GM21619 (cell line): ENCODE data around the gene PGAM2.

Experiments used
- ATAC-seq: cut with Tn5 transposase; IDR thresholded peaks from one replicate; pipeline ENCODE4 v1.9.1; 2021; ENCODE audit not compliant: unreplicated experiment

PGAM2 gene

DNA sequence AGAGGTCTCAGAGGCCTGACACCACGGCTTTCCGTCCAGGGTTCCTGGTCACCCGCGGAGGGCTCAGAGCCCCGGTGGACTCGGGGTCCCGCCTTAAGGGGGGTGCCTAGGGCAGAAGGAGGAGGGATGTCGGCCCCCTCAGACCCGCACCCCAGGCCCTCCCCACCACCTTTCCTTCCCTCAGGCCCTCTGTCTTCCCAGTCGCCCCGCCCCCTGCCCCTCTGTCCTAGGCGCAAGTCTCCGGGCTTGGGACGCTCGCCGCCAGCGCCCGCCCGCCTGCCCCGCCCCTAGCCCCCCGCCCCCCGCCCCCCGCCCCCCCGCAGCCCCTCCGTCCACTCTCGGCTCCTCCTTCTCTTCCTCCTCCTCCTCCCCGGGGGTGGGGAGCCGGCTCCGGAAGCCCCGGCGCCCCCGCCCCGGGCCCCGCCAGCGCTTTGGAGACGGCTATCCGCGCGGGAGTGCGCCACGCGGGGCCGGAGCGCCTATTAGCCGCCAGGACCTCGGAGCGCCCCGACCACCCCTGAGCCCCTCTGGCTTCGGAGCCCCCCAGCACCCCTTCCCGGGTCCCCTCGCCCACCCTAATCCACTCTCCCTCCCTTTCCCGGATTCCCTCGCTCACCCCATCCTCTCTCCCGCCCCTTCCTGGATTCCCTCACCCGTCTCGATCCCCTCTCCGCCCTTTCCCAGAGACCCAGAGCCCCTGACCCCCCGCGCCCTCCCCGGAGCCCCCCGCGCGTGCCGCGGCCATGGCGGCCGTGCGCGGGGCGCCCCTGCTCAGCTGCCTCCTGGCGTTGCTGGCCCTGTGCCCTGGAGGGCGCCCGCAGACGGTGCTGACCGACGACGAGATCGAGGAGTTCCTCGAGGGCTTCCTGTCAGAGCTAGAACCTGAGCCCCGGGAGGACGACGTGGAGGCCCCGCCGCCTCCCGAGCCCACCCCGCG, 38.8 kb upstream of the PGAM2 start, which contains the start of gene AEBP1:
Gene AEBP1, plus strand, starts transcription at position 423 of the 937 bp plus-strand sequence. Its CDS starts 321 bp downstream, at position 744.
- ATAC-seq: no peak

DNA sequence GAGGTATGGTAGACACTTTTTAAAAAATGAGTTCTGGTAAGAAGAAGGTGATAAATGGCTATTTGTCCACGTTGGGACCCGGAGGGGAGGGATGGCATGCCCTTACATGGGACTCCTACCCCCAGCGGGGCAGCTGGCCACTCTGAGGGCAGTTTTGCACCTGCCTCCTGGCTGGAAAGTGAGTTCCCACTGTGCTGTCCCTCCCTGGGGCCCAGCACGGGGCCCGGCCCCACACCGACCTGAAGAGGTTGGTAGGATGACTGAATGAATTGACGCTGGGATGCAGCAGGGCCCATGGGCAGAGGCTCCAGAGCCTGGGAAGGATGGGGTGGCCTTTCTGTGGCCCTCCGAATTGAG, 38.2 kb upstream of the PGAM2 start:
- ATAC-seq: no peak

DNA sequence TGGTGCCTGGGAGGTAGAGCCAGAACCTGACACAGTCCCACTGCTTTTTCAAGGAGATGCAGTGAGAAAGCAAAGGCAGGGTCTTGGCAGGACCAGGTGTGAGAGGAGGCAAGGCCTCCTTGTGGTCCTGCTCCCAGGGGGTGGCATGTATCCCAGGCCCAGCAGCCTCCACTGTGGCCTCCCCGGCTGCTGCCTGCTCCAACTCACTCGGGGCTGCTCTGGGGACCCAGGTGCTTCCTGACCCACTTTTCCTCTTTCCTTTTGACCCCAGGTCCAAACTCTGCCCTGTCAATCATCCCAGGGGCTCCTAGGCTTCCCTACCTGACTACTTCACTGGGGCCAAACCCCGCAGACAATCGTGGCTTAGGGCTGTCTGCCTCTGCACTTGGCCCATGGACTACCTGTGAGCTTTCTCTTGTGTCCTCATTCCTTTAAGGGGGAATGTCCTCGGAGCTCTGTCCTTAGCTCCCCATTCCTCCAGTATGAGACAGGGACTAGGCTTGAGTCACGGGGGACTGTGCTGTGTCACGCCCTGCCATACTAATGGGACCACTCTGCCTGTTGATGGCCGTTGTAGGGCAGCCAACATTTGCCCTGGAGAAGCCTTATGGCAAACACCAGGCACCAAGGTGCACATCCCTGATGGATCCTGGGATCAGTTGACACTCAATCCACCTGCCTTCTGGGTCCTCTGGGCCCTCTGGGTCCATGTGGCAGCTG, 37.6 kb upstream of the PGAM2 start:
- no peak for ATAC-seq

DNA sequence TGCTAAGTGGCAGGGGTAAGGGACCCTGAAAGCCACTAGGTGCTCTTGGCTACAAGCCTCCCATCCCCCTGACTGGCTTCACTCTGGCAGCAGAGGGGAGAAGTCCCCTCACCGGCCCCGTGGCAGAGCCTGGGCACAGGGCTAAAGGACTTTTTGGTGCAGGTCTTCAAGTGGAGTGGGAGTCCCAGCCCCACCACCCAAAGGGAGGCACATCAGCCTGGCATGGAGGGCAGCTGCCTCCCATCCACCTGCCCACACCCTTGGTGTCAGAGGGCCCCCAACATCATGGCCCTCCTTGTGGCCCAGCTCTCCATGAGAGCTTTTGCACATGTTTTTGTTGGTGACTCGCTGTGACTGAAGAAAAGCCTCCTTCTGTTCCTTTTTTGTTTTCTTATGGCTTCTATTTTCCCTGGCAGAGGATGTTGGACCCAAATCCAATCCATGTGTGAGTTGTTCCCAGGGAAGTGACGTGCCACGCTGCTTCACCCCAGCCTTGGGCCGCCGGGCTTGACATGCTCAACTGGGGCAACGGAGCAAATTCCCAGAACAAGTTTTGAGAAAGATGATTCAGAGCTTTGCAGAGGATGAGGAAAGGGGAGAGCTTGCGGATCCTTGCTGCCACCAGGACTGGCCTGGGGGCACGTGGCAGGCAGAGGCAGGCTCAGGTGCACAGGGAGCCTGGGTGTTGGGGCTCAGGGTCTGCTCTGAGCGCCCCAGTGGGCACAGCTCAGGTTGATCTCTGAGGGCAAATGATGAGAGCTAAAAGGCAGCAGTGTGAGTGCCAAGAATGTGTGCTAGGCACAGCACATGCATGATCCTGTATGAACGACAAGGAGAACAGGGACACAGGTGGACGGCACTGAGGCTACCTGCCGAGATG, 36.8 kb upstream of the PGAM2 start:
- no peak for ATAC-seq

DNA sequence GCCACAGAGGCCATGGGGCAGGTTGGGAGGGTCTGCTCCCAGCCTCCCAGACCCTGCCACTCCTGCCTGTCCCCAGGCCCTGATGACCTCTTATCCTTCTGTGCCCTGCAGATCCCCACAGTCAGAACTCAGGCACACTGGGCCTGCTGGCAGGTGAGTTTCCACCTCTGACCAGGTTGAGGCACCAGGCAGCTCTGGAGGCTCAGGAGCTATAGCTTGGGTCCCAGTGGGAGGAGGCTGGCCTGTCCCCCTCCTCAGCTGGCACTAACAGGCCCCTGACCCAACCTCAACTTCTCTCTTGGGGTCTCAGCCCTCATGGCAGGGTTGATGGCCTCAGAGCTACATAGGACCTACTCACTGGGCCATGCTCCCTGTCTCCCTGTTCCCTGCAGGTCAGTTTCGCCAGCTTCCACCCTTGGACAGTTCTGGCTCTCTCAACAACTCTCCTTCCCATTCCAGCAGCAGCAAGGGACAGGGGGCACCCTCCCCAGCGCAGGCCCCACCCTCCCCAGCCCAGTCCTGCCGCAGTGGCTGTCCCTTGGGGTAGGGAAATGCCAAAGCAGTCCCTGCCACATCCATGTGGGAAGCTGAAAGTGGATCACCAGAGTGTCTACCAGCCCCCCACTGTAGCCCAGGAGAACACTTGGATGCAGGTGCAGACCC, 36.1 kb upstream of the PGAM2 start:
- no peak for ATAC-seq

DNA sequence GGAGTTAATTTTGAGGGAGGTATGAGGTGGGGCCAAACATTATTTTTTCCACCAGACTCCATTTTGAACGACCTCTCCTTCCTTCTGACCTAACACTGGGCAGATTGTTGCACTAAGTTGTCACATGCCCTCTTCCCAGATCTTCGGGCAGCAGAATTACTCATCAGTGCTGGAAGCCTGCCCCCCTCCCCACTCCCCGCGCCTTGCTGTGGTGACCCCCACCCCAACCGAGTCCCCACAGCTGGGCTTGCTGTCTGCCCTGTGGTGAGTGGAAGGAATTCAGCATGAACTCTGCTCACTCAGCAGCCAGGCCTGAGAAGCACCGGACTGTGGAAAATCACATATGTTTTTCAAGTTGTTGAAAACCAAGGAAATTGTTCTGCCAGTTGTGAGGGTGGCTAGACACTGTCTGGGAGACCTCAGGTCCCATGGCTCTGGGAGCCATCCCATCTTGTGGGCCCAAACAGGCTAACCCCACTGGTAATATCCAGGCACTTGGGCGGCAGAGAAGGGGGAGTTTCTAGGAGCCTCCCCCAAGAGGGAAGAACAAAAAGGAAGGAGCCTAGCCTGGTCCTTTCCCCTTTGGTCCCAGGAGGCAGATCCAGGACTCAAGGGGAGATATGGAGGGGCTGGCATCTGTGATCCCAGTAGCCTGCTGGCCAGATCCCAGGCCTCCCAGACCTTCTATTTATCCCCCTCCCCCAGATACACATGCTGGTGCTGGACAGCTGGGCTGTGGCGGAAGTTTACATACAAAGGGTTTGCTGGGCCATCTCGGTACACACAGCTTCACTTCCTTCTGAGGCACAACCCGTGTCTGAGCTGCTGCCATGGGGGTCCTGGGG, 35.3 kb upstream of the PGAM2 start:
- ATAC-seq: no peak

DNA sequence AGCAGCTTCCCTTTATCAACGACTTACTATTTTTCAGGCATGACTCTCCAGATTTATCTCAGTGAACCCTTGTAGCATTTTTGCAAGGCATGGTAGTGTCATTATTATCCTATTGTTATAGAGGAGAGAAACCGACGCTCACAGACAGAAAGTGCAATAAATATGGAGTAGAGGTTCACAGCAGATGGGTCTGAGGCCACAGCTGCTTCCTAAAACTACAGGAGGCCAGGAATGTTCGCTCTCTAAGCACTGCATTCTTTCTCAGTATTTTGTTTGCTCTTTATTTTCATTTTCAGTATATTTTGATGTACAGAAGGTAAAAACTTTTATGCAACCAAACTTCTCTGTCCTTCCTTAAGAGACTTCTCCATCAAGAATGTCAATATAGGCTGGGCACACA, 34.3 kb upstream of the PGAM2 start:
- ATAC-seq: no peak

DNA sequence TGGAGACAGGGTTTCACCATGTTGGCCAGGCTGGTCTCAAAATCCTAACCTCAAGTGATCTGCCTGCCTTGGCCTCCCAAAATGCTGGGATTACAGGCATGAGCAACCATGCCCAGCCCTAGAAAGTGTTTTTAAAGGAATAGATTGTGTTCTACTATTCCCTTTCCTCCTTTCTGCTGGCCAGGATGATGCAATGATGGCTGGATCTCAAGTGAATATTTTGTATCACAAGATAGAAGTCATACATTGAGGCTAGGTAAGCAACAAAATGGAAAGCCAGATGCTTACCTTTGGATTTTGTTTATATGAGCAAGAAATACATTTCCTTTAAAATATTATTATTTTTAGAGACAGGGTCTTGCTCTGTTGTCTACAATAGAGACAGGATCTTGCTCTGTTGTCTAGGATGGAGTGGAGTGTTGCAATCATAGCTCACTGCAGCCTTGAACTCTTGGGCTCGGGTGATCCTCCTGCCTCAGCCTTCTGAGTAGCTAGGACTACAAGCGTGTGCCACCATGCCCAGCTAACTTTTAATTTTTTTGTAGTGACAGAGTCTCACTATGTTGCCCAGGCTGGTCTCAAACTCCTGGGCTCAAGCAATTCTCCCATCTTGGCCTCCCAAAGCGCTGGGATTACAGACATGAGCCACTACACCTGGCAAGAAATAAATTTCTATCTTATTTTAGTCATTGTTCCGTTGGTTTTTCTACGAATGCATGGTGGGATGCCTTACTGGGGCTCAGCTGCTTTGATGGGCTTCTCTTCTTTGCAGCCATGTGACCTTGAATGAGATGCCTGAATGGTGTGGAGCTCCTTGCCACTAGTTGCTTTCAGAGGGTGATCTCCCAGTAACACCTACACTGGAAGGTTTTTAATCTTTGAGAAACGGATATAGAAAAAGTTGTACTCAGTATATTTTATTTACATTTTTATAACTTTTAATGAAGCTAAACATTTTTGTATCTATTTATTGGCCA, 33.0 kb upstream of the PGAM2 start:
- no peak for ATAC-seq

DNA sequence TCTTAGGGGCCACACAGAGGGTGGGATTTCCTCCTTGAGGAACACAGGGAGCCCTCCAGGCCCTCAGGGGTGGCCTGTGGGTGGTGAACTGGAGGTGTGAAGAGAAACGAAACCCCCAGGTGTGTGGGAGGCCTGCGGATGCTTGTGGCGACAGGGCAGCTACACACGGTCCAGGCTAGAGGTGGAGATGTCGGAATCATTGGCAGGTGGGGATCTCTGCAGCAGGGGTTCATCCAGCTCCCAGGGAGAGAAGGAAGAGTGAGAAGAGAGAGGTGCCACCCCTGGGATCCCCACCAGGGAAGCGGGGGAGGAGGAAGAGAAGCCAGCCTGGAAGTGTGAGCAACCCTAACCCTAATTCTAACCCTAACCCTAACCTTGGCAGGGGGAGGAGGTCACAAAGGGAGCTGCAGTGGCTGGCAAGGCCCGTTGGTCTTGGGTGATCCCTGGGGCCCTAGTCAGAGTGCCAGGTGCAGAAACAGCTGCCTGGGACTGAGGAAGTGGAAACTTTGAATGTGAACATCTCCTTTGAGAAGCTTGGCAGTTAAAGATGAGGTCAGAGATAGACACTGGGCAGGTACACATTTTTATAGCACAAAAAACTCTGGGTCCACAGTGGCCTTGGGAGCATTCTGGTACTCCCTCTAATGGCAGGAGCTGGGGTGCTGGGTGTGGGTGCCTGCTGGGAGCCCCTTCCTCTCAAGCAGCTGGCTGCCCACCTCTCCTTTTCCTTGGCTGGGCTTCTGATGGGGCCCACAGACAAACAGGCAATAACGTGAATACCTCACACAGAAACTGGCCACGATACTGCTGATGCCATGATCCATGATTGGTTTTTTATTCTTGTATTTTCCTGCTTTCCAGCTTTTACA, 31.9 kb upstream of the PGAM2 start:
- peak; percentile 70 for ATAC-seq

DNA sequence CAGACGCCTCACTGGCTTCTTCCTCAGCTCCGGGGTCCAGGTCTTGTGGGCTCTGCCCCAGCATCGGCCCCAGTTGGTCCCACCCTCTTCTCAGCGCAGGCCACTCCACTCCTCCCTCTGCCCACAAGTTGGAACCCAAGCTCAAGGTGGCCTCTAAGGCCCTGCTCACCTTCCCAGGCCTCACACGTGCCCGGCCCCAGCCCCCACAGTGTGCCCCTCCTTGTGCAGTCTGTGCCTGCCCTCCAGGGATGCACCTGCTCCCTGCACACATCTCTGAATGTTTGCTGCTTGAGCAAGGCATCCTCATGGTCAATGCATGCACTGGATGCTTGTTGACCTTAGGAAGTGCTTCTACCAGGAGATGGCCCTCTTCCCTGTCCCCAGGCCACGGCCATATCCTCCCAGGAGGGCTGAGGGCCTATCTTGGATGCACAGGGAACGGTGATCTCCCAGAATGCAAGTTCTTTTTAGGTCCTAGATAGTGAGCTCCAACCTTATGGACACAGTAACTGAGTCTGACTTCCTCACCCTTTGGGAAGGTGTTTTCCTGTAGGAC, 31.0 kb upstream of the PGAM2 start:
- ATAC-seq: no peak

DNA sequence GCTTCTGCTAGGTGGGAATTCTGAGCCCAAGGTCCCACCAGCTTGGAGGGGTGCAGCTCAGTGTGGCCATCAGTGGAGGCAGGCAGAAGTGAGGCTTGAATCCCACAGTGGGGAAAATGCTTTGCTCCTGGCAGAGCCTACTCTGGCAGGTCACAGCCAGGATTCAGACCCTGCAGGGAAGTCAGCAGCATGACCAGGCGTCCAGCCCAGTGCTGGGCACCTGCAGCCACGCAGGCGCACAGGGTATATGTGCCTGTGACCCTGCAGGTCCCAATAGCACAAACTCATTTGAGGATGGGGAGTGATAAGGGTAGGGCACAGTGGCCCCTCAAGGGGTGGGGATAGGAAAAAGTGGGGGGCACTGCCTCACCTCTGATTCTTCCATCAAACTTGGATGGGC, 30.4 kb upstream of the PGAM2 start:
- no peak for ATAC-seq

DNA sequence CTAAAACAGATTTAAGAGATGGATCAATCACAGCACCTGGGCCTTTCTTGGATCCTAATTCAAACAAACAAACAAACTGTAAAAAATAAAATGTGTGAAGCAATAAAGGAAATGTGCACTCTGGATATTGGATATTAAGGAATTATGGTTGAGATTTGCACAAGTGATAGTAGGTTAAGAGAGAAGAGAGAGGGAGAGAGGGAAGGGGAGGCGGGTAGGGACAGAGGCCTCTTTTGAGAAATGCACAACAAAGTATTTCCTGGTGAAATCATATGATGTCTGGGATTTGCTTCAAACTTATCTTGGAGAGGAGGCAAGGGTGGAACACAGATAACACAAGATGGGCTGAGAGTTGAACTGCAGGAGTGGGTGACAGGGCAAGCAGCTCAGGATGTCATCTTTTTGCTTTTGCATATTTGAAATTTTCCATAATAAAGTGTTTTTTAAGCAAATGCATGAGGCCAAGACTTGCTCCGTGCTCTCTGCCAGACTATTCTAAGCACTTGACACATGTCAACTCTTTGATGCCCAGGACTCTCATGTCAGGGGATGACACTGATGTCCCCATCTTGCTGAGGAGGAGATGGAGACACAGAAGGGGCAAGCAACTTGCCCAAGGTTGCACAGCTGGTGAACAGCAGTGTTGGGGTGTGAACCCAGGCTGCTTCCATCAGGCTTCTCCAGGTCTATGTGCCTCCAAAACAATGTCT, 29.7 kb upstream of the PGAM2 start:
- ATAC-seq: no peak

DNA sequence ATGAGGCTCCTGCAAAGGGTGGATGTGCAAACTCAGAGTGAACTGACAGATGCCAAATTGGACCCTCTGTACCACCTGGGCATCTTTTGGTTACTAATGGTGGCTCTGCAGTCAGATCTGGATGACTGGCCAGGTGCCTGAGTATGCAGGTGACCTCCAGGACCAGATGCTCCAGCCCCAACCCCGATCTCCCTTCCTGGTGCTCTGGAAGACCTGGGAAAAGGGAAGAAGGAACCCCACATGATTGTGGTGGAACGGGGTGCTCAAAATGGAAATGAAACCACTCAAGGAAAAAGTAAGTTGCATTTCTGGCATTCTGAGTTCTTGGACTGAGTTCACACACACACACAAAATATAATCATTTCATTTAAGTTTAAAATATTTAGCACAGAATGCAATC, 29.0 kb upstream of the PGAM2 start:
- no peak for ATAC-seq

DNA sequence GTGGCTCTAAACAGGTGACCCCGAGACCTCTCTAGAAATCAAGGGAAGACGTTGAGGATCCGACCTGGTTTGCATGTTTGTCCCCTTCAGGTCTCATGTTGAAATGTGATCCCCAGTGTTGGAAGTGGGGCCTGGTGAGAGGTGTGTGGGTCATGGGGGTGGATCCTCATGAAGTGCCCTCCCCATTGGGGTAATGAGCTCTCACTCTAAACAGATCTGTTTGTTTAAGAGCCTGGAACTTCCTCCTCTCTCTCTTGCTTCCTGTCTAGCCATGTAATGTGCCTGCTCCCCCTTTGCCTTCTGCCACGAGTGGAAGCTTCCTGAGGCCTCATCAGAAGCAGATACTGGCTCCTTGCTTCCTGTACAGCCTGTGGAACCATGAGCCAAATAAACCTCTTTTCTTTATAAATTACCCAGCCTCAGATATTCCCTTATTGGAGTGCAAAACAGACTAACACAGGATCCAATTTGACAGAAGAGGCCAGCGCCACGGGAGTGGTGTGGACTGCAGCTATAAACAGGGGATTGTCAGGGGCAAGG, 27.8 kb upstream of the PGAM2 start:
- no peak for ATAC-seq

DNA sequence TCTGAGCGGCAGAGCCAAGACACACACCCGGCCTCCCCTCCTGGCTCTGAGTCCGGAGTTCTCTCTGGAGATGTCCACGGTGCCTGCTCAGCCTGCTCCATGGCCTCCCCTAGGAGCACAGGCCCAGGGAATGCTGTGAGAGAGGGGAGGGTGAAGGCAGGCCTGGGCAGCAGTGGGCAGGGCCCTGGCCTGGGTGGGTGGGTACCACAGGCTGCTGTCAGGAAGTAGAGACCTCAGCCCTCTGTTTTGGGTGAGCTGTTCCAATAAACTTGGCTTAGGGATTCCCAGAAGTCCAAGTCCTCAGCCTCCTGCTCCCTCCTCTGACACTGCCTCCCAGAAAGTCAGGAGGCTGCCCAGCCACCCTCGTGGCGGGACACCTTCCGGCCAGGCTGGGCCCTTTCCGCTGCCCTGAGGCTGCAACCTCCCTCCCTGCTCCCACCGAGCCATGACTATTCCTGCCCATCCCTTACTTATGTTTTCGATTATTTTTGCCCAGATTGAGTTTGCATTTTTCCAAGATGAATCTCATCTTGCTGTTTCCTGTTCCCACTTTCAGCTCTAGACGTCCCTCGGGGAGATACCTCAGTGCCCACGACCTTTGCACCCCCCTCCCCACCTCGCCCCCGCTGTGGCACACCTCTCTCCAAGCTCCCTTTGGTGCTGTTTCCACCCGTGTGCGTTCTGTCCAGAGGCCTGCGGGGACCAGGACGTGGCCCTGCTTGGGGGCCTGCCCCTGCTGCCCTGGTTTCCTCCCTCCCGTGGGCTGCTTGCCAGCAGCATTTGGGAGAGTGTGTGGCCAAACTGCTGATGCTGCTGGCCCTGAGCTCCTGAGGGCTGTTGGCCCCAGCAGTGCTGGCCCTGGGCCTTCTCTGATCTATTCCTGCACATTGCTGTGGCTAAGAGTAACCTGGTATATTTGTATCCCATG, 22.8 kb upstream of the PGAM2 start:
- ATAC-seq: no peak
